GM12878 (cell line): ENCODE results near the gene TBC1D5. TPM values are rescaled to one million over a fixed set of nuclear protein-coding genes. Genes with fewer than 3 reads are reported as not detected.

ENCODE experiments used
- ATAC-seq: fragments of 200-7000 bp; cut with Tn5 transposase; 3 replicates; pipeline ENCODE4 v1.9.1; 2020; ENCODE audit warnings: mild to moderate bottlenecking, moderate library complexity
- BruUV-seq: library from RNA; stranded (reverse); fragments of 400-500 nt; replicated peaks from 2 replicates; lab custom pipeline; 2021; lab: Mats Ljungman, UMichigan
- CTCF ChIA-PET: fragments of 300-600 bp; sonication (Branson Sonifier 250); formaldehyde crosslinking; extraction: SDS; loops from one replicate; lab custom pipeline; 2021; ENCODE audit warnings: inconsistent platforms; lab: Yijun Ruan, JAX
- POLR2A ChIA-PET: fragments of 350-600 bp; formaldehyde crosslinking; extraction: SDS; loops from one replicate; lab custom pipeline; 2021; ENCODE audit warnings: inconsistent platforms; lab: Charles Lee
- RAD21 ChIA-PET: fragments of 300-600 bp; sonication (Branson Sonifier 250); formaldehyde crosslinking; loops from one replicate; lab custom pipeline; 2023; ENCODE audit warnings: antibody characterized with exemption; ENCODE audit not compliant: unreplicated experiment; lab: Charles Lee
- SMC1A ChIA-PET: fragments of 300-600 bp; sonication (Branson Sonifier 250); formaldehyde crosslinking; loops from one replicate; lab custom pipeline; 2023; ENCODE audit not compliant: unreplicated experiment, uncharacterized antibody; lab: Charles Lee
- DNase-seq: peaks from one replicate; pipeline ENCODE4 v3.0.0-alpha.2; 2011; ENCODE audit warnings: low read depth, low spot score
- FAIRE-seq: peaks from 3 replicates; lab custom pipeline; 2011; peaks lifted over from hg19 to GRCh38; lab: Jason Lieb, UNC
- H2AFZ ChIP-seq: 2 replicates; pipeline ENCODE4 v1.6.0; 2011; ENCODE audit warnings: low read depth, low read length, control low read depth; ENCODE audit not compliant: control insufficient read depth
- H3K27ac ChIP-seq: 2 replicates; pipeline ENCODE4 v1.5.1; 2011; ENCODE audit warnings: control low read depth; ENCODE audit not compliant: control insufficient read depth, insufficient read depth
- H3K27me3 ChIP-seq, 2 experiments: replicated peaks in 1 of 2; 2 replicates each; pipeline versions ENCODE4 v1.6.0 to v1.6.1; 2011; ENCODE audit warnings: low read length in 1 of 2; ENCODE audit not compliant: control insufficient read depth in 2 of 2, insufficient read depth in 2 of 2
- H3K36me3 ChIP-seq, 2 experiments: 2 replicates each; pipeline ENCODE4 v1.5.1; 2011; ENCODE audit warnings: low read length in 1 of 2; ENCODE audit not compliant: control insufficient read depth in 2 of 2, insufficient read depth in 2 of 2
- H3K4me1 ChIP-seq: 2 replicates; pipeline ENCODE4 v1.6.1; 2011; ENCODE audit warnings: mild to moderate bottlenecking, low read length, moderate library complexity, mixed read lengths; ENCODE audit not compliant: control insufficient read depth, insufficient read depth
- H3K4me2 ChIP-seq: 2 replicates; pipeline ENCODE4 v1.6.0; 2011; ENCODE audit warnings: control low read depth; ENCODE audit not compliant: control insufficient read depth, insufficient read depth
- H3K4me3 ChIP-seq: fragments of 200-600 bp; sonication (generic); 2 replicates; pipeline ENCODE4 v1.5.1; 2016
- H3K79me2 ChIP-seq: 2 replicates; pipeline ENCODE4 v1.6.0; 2011; ENCODE audit warnings: low read length; ENCODE audit not compliant: control insufficient read depth, insufficient read depth
- H3K9ac ChIP-seq: 2 replicates; pipeline ENCODE4 v1.8.0; 2011; ENCODE audit warnings: low read length, control low read depth, mixed read lengths; ENCODE audit not compliant: control insufficient read depth, insufficient read depth
- H3K9me3 ChIP-seq: replicated peaks from 3 replicates; pipeline ENCODE4 v1.5.1; 2011; ENCODE audit warnings: mild to moderate bottlenecking, low read length; ENCODE audit not compliant: control insufficient read depth, insufficient read depth
- H4K20me1 ChIP-seq: 2 replicates; pipeline ENCODE4 v1.6.0; 2011; ENCODE audit not compliant: control insufficient read depth, insufficient read depth
- CREB1 ChIP-seq: IDR thresholded peaks from 2 replicates; pipeline ENCODE4 v1.6.1; 2012; ENCODE audit warnings: low read depth, mild to moderate bottlenecking, inconsistent platforms
- EGR1 ChIP-seq, 2 experiments: IDR thresholded peaks; 1 replicate in 1 of 2; 2 replicates in 1 of 2; pipeline ENCODE4 v1.6.1; 2011 to 2012; ENCODE audit warnings: low read depth in 2 of 2, low read length in 2 of 2, borderline replicate concordance in 1 of 2, mild to moderate bottlenecking in 1 of 2, moderate library complexity in 1 of 2
- ESRRA ChIP-seq: IDR thresholded peaks from 2 replicates; pipeline ENCODE4 v1.6.1; 2012; ENCODE audit warnings: mild to moderate bottlenecking, low read length, improper control_type of control experiment
- HCFC1 ChIP-seq: fragments of 150-350 bp; IDR thresholded peaks from 2 replicates; pipeline ENCODE4 v1.6.1; 2014; ENCODE audit warnings: low read length
- IRF4 ChIP-seq: IDR thresholded peaks from 2 replicates; pipeline ENCODE4 v1.6.1; 2011; ENCODE audit warnings: low read depth, low read length
- MTA3 ChIP-seq: IDR thresholded peaks from 2 replicates; pipeline ENCODE4 v1.6.1; 2012; ENCODE audit warnings: low read length, inconsistent platforms, borderline replicate concordance
- NR2F1 ChIP-seq: fragments of 450-650 bp; conservative IDR thresholded peaks from 2 replicates; pipeline ENCODE4 v1.6.1; 2017; ENCODE audit warnings: mild to moderate bottlenecking
- RCOR1 ChIP-seq: conservative IDR thresholded peaks from 2 replicates; pipeline ENCODE4 v1.6.1; 2012; ENCODE audit warnings: low read depth, low read length, improper control_type of control experiment
- SIN3A ChIP-seq: IDR thresholded peaks from 2 replicates; pipeline ENCODE4 v1.6.1; 2012; ENCODE audit warnings: low read depth, low read length, improper control_type of control experiment
- SREBF1 ChIP-seq: IDR thresholded peaks from 2 replicates; pipeline ENCODE4 v1.6.1; 2012; ENCODE audit warnings: mild to moderate bottlenecking, low read length
- SUPT20H ChIP-seq: IDR thresholded peaks from 2 replicates; pipeline ENCODE4 v1.6.1; 2011; ENCODE audit warnings: low read depth, mild to moderate bottlenecking, low read length, moderate library complexity, borderline replicate concordance; ENCODE audit not compliant: control insufficient read depth
- YBX1 ChIP-seq: fragments of 450-650 bp; IDR thresholded peaks from 2 replicates; pipeline ENCODE4 v1.6.1; 2016; ENCODE audit warnings: antibody characterized with exemption
- WGBS: methylation state at CpG from one replicate; pipeline ENCODE4 v1.1.6; 2016; ENCODE audit warnings: low lambda C conversion rate; ENCODE audit not compliant: insufficient replicate concordance, insufficient coverage; ENCODE audit errors: missing lambda C conversion rate; 5-methylcytosine and 5-hydroxymethylcytosine counted together
- in situ Hi-C: fragments of 300-500 bp; cut with MboI; formaldehyde crosslinking; loops from 9 replicates; pipeline ENCODE4 v1.14.3; 2018; ENCODE audit warnings: mixed read lengths
- intact Hi-C: fragments of 100-400 bp; cut with micrococcal nuclease; formaldehyde crosslinking; loops from one replicate; pipeline ENCODE4 v1.14.2; 2022; ENCODE audit not compliant: unreplicated experiment
- polyA plus RNA-seq, 11 experiments: library from polyadenylated mRNA; depleted of rRNA in 4 of 11; unstranded in 6 of 11; stranded (reverse) in 5 of 11; fragments of >200 nt; fragmentation: Nextera tagmentation in 4 of 11; fragmentation: Illumina TruSeq in 1 of 11; extraction: Ambion mirVana in 4 of 11; extraction: Trizol in 1 of 11; gene quantifications; 1 replicate in 1 of 11; 2 replicates in 10 of 11; pipeline versions ENCODE4 v1.2.1 to v1.2.3, GENCODE V29; 2011 to 2016; ENCODE audit warnings: inconsistent platforms in 2 of 11, missing spikeins in 2 of 11, low read depth in 1 of 11
- total RNA-seq, 4 experiments: library from RNA; depleted of rRNA in 3 of 4; stranded (reverse); fragments of >200 nt in 3 of 4; fragmentation: Illumina TruSeq in 1 of 4; extraction: Trizol in 1 of 4; gene quantifications; 2 replicates each; pipeline versions ENCODE4 v1.2.1 to v1.2.3, GENCODE V29; 2013 to 2021
- TF ChIP-seq, protein P1 (sequence below): fragments of 450-650 bp; conservative IDR thresholded peaks from 2 replicates; pipeline ENCODE4 v1.6.1; 2017; ENCODE audit warnings: mild to moderate bottlenecking, moderate library complexity

The TBC1D5 gene
- total and polyA plus RNA-seq, 10 of the 15 experiments (the other 5 are each of a cell fraction or from before 2014, with no cell fraction given) = 5.5 to 61.0 (median 43.8) TPM

DNA sequence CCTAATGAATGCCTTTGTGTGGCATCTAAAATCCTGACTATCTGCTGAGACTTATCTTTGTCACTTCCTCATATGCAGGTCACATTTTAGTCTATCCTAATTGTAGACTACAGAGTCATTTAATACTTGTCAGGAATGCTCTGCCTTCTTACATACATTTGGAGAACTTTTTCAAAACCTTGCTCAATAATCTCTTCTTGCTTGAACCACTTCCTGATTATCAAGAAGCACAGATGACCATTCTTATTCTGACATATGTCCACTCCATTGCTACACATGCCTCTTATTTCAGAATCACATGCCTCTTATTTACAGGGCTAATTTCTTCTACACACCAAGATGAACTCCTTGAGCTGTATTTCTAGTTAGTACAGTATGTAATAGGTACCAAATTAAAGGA lies 400.3 kb downstream of the TBC1D5 start:
- no peak overlapping the region for H3K9ac ChIP-seq
- H2AFZ ChIP-seq = no peak overlapping the region
- no peaks in the 10 kb centered on the region for H3K4me1 ChIP-seq
- intact Hi-C loops = no loop called here
- no peak for TF ChIP-seq SUPT20H
- no peak for TF ChIP-seq ESRRA
- in situ Hi-C loops = no loop called here
- SMC1A ChIA-PET = interaction anchor here (0.6 to 3.2 kb wide), 2 partner anchors 7 to 16 kb away, joined by 3 to 21 read pairs; no protein-coding TSS in a partner anchor
- ATAC-seq (no peak), FAIRE-seq (no peak), DNase-seq (no peak)
- H3K27me3 ChIP-seq = no peaks in the 10 kb centered on the region
- CTCF ChIA-PET = no interaction called here
- POLR2A ChIA-PET = no interaction called here
- no peaks in the 10 kb centered on the region for H4K20me1 ChIP-seq
- H3K4me3 ChIP-seq = no peak overlapping the region
- H3K27ac ChIP-seq = no peak overlapping the region
- no peaks in the 10 kb centered on the region for H3K9me3 ChIP-seq
- no peaks in the 10 kb centered on the region for H3K36me3 ChIP-seq
- RAD21 ChIA-PET = no interaction called here
- H3K79me2 ChIP-seq = no peaks in the 10 kb centered on the region
- H3K4me2 ChIP-seq = no peak overlapping the region
- BruUV-seq = no TSS peak

DNA sequence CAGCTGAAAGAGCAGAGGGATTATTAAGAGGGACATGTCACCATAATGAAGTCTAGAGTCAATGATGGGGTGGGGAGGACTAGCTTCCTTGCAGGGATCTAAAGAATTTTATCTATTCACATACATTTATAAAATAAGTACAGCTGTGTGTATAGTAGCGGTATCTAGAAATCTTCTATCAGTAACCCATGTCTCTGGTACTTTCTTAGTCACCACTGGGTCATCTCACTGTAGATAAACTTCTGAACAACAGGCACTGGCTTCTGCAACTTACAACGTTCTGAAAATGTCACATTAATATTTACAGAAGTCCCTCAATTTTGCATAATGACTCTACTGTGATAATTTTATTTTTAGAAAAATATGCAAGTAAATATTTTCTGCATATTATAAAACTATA lies 401.7 kb downstream of the TBC1D5 start:
- 70% methylated on average over 2 of the region's 2 CpGs for WGBS
- Histone ChIP-seq H2AFZ (no peak overlapping the region), H3K4me1 (no peaks in the 10 kb centered on the region), H3K9me3 (no peaks in the 10 kb centered on the region), H3K36me3 (no peaks in the 10 kb centered on the region)
- in situ Hi-C loops = no loop called here
- TF ChIP-seq RCOR1 (no peak), YBX1 (no peak), SIN3A (no peak), CREB1 (no peak), IRF4 (no peak), HCFC1 (no peak), SREBF1 (no peak), MTA3 (no peak), NR2F1 (no peak), EGR1 (IDR thresholded peaks at IDR 0.05; ENCODE audit: borderline replicate concordance in 1 of 2, low read depth in 2 of 2, low read length in 2 of 2) (no peak)
- TF ChIP-seq, protein P1, sequence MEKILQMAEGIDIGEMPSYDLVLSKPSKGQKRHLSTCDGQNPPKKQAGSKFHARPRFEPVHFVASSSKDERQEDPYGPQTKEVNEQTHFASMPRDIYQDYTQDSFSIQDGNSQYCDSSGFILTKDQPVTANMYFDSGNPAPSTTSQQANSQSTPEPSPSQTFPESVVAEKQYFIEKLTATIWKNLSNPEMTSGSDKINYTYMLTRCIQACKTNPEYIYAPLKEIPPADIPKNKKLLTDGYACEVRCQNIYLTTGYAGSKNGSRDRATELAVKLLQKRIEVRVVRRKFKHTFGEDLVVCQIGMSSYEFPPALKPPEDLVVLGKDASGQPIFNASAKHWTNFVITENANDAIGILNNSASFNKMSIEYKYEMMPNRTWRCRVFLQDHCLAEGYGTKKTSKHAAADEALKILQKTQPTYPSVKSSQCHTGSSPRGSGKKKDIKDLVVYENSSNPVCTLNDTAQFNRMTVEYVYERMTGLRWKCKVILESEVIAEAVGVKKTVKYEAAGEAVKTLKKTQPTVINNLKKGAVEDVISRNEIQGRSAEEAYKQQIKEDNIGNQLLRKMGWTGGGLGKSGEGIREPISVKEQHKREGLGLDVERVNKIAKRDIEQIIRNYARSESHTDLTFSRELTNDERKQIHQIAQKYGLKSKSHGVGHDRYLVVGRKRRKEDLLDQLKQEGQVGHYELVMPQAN = no peak
- TF ChIP-seq, all 136 proteins: peak for 0
- DNase-seq (no peak), FAIRE-seq (no peak), ATAC-seq (no peak)
- H3K9ac ChIP-seq = no peak overlapping the region
- no TSS peak for BruUV-seq
- H3K79me2 ChIP-seq = no peaks in the 10 kb centered on the region
- H3K4me3 ChIP-seq = no peak overlapping the region
- ChIA-PET SMC1A (interaction anchor here (3.2 kb wide), 1 partner anchor 9 kb away, joined by 21 read pairs; no protein-coding TSS in a partner anchor), POLR2A (no interaction called here), RAD21 (no interaction called here), CTCF (interaction anchor here (1.4 to 1.5 kb wide), 2 partner anchors 10 to 73 kb away, joined by 3 read pairs; no protein-coding TSS in a partner anchor)
- H3K27ac ChIP-seq = no peak overlapping the region
- H4K20me1 ChIP-seq = no peaks in the 10 kb centered on the region
- no peak overlapping the region for H3K4me2 ChIP-seq
- intact Hi-C loops = no loop called here
- H3K27me3 ChIP-seq = no peaks in the 10 kb centered on the region
